ENCODE results near the gene ABHD12.

GRCh38 chr20:25258476-25258805, 132.2 kb downstream of the ABHD12 start:
- TF ChIP-seq ZFP3 (CRISPR knock-in tag; IDR thresholded peaks at IDR 0.05) (no peak), PPARA (CRISPR knock-in tag; IDR thresholded peaks at IDR 0.05; ENCODE audit: borderline replicate concordance) (no peak), POU6F1 (CRISPR knock-in tag; IDR thresholded peaks at IDR 0.05; ENCODE audit: borderline replicate concordance, low read depth) (no peak), TCF4 (CRISPR knock-in tag; IDR thresholded peaks at IDR 0.05; ENCODE audit: borderline replicate concordance) (no peak), PATZ1 (CRISPR knock-in tag; IDR thresholded peaks at IDR 0.05; ENCODE audit: borderline replicate concordance) (no peak), ISL1 (CRISPR knock-in tag; IDR thresholded peaks at IDR 0.05) (no peak), RARB (CRISPR knock-in tag; IDR thresholded peaks at IDR 0.05) (no peak), CSDC2 (CRISPR knock-in tag; IDR thresholded peaks at IDR 0.05) (no peak), ZFP30 (CRISPR knock-in tag; IDR thresholded peaks at IDR 0.05) (no peak), BACH2 (CRISPR knock-in tag; IDR thresholded peaks at IDR 0.05; ENCODE audit: borderline replicate concordance) (no peak)
